Transverse colon (tissue), 3 donors: ENCODE results near the gene INTS7.

ENCODE experiments used
- CTCF ChIP-seq, 5 experiments: fragments of 200-600 bp in 3 of 5; fragments of 450-650 bp in 2 of 5; sonication (generic) in 3 of 5; IDR thresholded peaks; 1 replicate in 2 of 5; 2 replicates in 3 of 5; pipeline ENCODE4 v1.5.1; 2016 to 2017; ENCODE audit warnings: antibody characterized with exemption in 5 of 5, inconsistent platforms in 3 of 5, mild to moderate bottlenecking in 2 of 5, moderate library complexity in 1 of 5
- POLR2A ChIP-seq: fragments of 450-650 bp; IDR thresholded peaks from one replicate; pipeline ENCODE4 v1.6.1; 2016; ENCODE audit warnings: antibody characterized with exemption, mild to moderate bottlenecking, moderate library complexity

- TF ChIP-seq CTCF (IDR thresholded peaks at IDR 0.05) (no peak), POLR2A (no peak)
Observed at GRCh38 chr1:211948377-211948776, 87.0 kb downstream of the INTS7 start.
